D721Med (cell line): Measurements from ENCODE around the gene VIPAS39.
A peak's percentile ranks its signal among the peaks of the same experiment; 100 is the strongest.

Experiments used
- DNase-seq: peaks from one replicate; pipeline ENCODE4 v3.0.0; 2011; ENCODE audit warnings: low spot score; ENCODE audit not compliant: insufficient read length
- FAIRE-seq: peaks from 2 replicates; lab custom pipeline; 2011; peaks lifted over from hg19 to GRCh38; lab: Jason Lieb, UNC
- CTCF ChIP-seq: IDR thresholded peaks from 2 replicates; pipeline ENCODE4 v1.5.1; 2012; ENCODE audit warnings: mild to moderate bottlenecking, control low read depth; ENCODE audit not compliant: insufficient read depth; ENCODE audit errors: missing control alignments

The VIPAS39 gene

GRCh38 chr14:77457522-77458248 is at the start of gene VIPAS39, which contains the start of gene AHSA1:
Gene VIPAS39 (minus strand): TSS chr14:77457601. CDS start chr14:77454102, 3,499 bp downstream.
Gene AHSA1 (plus strand): TSS chr14:77458093. CDS start chr14:77458190, 97 bp downstream.
- no peak for TF ChIP-seq CTCF
- peak; percentile 70 for FAIRE-seq
- DNase-seq, result peak; percentile 72

GRCh38 chr14:77505031-77505430 is 47.6 kb upstream of the VIPAS39 start:
- DNase-seq (no peak), FAIRE-seq (no peak)
- TF ChIP-seq CTCF, result no peak

- no peak for TF ChIP-seq CTCF
- DNase-seq, result no peak
- no peak for FAIRE-seq
These were observed 45.7 kb upstream of the VIPAS39 start for GRCh38 chr14:77503138-77503537.

GRCh38 chr14:77502109-77502782 is 44.8 kb upstream of the VIPAS39 start:
- TF ChIP-seq CTCF, result no peak
- FAIRE-seq (no peak), DNase-seq (no peak)

GRCh38 chr14:77498984-77499527 is 41.7 kb upstream of the VIPAS39 start:
- TF ChIP-seq CTCF, result no peak
- no peak for FAIRE-seq
- DNase-seq, result no peak

GRCh38 chr14:77498120-77498979 is 40.9 kb upstream of the VIPAS39 start, which contains the start of gene ISM2:
Gene ISM2 (minus strand): TSS chr14:77498816. CDS start chr14:77498793, 23 bp downstream.
- TF ChIP-seq CTCF, result no peak
- DNase-seq (peak; percentile 72), FAIRE-seq (no peak)
